HG03342 (cell line): ENCODE data around the gene HTT-AS.
"Not testable (repeated sequence)": the region's sequence is repeated elsewhere in the genome, so short reads cannot be mapped to it uniquely, and the experiment has no call there.

ENCODE experiments used
- ATAC-seq: cut with Tn5 transposase; IDR thresholded peaks from one replicate; pipeline ENCODE4 v1.9.1; 2021; ENCODE audit warnings: mild to moderate bottlenecking, moderate library complexity; ENCODE audit not compliant: unreplicated experiment

HTT-AS gene

DNA sequence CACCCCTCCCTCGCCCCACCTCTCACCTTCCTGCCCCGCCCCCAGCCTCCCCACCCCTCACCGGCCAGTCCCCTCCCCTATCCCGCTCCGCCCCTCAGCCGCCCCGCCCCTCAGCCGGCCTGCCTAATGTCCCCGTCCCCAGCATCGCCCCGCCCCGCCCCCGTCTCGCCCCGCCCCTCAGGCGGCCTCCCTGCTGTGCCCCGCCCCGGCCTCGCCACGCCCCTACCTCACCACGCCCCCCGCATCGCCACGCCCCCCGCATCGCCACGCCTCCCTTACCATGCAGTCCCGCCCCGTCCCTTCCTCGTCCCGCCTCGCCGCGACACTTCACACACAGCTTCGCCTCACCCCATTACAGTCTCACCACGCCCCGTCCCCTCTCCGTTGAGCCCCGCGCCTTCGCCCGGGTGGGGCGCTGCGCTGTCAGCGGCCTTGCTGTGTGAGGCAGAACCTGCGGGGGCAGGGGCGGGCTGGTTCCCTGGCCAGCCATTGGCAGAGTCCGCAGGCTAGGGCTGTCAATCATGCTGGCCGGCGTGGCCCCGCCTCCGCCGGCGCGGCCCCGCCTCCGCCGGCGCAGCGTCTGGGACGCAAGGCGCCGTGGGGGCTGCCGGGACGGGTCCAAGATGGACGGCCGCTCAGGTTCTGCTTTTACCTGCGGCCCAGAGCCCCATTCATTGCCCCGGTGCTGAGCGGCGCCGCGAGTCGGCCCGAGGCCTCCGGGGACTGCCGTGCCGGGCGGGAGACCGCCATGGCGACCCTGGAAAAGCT is at the start of gene HTT-AS, which contains the start of gene HTT:
Gene HTT-AS, minus strand, starts transcription at position 461 of the 768 bp plus-strand sequence.
Gene HTT, plus strand, starts transcription at position 604 of the 768 bp plus-strand sequence. Its CDS starts 145 bp downstream, at position 749.
- peak; percentile 71 for ATAC-seq

- ATAC-seq, result no peak
Observed at GRCh38 chr4:3123181-3123671, 48.9 kb upstream of the HTT-AS start.

GRCh38 chr4:3122081-3122563 is 47.8 kb upstream of the HTT-AS start:
- ATAC-seq, result no peak

- ATAC-seq, result no peak
Observed at GRCh38 chr4:3121596-3121995, 47.3 kb upstream of the HTT-AS start.

GRCh38 chr4:3121110-3121509 is 46.8 kb upstream of the HTT-AS start:
- ATAC-seq, result no peak

- ATAC-seq, result no peak
Observed at GRCh38 chr4:3119464-3119863, 45.1 kb upstream of the HTT-AS start.

DNA sequence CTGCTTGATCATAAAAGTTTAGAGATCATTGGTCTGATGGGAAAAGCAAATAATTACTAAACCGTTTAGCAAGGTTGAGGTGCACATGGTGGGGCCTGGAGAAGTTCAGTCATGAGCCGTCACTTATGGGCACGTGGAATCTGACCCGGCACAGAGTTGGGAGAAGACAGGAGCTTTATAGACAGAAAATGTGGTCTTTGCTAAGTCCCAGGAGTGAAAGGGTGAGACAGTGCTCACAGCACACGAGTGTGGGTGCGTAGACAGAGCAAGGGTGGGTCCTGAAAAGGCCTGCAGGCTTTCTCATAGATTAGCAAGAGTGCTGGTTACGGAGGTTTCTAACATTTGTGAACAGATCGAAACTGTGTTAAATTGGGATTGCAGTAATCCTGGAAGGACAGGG is 44.0 kb upstream of the HTT-AS start:
- no peak for ATAC-seq

- ATAC-seq, result no peak
Observed at GRCh38 chr4:3116955-3117354, 42.6 kb upstream of the HTT-AS start.

DNA sequence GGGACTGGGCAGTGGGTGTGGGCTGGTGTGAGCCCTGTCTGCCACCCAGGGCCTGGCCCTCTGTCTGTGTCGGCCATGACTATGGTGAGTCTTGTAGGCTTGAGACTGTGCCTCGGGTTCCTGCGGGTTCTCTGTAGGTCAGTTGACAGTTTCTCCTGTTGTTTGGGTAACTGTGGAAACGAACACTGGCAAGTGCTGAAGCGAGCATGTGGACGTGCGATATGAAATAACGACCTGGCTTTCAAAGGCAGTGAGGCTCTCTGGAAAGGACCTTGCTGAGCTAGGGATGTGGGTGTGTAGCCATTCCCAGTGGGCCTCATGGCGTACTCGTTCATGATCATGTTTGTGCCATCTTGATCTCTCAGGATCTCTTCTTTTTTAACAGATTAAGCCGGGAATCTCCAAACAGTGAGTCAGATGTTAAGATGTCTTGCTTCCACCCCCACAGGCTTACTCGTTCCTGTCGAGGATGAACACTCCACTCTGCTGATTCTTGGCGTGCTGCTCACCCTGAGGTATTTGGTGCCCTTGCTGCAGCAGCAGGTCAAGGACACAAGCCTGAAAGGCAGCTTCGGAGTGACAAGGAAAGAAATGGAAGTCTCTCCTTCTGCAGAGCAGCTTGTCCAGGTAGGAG is 41.4 kb upstream of the HTT-AS start:
- ATAC-seq, result no peak

- no peak for ATAC-seq
Observed at GRCh38 chr4:3114377-3114776, 40.0 kb upstream of the HTT-AS start.

DNA sequence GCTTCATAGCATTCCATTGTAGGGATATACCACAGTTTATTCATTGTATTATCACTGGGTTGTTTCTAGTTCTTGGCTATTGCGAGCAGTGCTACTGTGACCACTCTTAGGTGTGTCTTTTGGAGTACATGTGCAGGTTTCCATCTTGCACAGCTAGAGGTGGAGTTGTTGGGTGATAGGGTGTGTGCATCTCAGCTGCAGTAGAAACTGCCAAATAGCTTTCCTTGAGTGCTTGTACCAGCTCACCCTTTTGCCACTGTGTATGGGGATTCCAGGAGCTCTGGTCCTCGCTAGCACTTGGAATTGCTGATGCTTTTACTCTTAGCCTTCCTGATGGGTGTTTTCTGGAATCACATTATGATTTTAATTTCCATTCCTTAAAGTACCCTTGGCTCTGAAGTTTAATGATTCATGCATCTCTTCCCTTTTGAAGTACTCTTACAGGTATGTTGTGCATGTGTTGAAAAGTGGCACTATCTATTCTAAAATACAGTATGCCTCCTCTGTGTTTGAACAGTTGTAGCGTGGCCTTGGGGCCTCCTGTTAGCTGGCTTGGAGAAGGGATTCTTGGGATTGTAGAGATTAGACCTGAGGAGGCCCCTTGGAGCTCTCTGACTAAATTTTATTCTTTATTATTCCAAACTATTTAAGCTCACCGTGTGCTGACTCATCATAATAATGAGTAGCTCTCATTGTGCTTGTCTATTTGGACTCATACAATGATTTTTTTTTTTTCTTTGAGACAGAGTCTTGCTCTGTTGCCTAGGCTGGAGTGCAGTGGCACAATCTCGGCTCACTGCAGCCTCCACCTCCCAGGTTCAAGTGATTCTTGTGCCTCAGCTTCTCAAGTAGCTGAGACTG is 38.5 kb upstream of the HTT-AS start:
- no peak for ATAC-seq

GRCh38 chr4:3112201-3112600 is 37.9 kb upstream of the HTT-AS start:
- ATAC-seq, result no peak

DNA sequence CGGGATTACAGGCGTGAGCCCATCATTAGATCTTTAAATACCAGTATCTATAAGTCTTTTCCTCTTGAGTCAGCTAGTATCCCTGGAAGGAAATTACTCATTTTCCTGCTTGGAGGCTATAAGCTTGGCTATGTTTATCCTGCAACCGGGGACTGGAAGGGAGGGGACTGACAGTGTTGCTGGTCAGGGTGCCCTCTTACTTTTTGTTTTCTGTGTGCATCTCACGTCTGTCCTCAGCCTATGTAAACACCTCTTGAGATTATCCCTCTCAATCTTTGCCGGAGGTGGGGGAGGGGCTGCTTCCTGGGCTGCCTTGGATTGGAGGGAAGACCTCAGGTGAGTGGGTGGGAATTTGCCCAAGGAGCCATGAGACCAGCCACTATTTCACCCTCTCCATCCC is 37.1 kb upstream of the HTT-AS start:
- no peak for ATAC-seq

DNA sequence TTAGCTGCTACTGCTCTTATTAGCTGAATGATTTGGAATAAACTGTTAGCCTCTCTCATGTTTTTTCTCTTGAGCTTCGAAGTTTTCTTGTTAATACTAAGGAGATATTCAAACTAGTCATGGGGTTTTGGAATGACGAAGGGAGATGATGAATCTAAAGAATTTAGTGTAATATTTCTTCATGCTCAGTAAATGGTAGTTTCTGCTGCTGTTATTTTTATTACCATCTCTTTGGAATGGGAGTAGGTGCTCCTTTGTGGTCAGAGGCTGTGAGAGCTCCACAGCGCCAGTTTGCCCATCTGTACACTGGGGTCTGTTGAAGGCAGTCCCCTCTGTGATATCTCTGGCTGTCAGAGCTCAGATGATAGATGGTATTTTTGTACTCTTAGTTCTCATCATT is 33.9 kb upstream of the HTT-AS start:
- ATAC-seq, result no peak

DNA sequence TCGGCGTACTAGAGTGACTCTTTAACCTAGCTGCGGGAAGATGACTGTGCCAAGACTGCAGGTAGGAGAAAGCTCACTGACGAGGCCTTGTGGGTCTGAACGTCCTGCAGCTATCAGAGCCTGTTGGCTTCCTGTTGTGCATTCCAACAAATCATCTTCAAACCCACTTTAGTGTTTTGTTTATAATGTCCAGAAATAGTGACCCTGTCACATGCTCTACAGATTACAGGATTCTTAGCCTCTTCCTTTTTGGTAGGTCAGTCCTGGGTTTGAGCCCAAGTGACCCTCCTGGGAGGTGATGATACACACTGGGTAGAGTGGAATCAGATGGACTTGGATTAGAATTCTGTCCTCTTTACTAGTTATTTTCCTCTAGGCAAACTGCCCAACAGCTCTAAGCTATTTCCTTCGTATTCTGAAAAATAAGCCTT is 33.4 kb upstream of the HTT-AS start:
- no peak for ATAC-seq

DNA sequence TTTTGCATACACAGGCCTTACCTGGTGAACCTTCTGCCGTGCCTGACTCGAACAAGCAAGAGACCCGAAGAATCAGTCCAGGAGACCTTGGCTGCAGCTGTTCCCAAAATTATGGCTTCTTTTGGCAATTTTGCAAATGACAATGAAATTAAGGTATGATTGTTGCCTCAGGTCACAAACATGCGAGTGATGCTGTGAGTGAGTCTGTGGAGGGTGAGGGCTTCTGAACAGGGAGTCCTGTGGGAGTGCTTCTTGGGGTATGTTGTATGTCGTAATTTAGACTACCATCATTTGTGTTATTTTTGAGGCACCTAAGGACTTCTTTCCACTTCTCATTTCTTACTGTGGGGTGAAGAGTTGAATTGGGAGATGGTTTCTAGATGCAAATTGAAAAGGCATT is 32.9 kb upstream of the HTT-AS start:
- no peak for ATAC-seq

DNA sequence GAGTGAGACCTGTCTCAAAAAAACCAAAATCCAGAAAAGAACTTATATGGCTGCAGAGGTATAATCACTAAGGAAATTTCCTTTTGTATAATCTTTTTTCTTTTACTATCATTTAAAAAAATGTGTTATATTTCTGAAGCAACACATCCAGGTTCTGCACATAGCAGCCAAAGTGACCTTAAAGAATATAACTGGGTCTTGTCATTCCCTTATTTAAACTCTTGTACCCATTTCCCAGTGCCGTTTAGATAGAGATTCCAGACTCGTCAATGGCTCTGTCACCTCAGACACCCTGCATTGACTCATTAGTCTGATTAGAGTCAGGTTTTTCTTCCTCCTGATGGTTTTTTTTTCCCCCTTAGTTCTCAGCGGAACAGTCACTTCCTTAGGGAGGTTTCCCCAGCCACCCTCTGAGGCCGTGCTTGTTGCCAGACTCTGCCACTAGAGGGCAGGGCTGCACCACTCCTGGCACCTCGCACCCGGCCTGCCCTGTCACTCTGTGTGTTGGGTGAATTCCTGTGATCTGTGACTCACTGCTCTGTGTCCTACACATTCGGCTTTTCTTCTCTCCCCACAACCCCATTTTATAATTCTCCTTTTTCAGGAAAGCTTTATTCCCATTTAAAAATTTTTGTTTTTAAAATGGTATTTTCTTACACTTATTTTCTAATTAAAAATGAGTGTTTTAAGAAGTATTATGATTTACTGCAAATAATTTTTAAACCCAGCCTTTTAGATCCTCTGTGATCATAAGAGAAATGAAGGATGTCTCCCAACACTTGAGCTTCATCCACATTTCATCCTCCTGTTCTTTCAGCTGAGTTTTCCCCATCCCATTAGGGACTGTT is 32.2 kb upstream of the HTT-AS start:
- peak; percentile 94 for ATAC-seq

- no peak for ATAC-seq
Observed at GRCh38 chr4:3098346-3098745, 24.0 kb upstream of the HTT-AS start.

- ATAC-seq, result no peak
Observed at GRCh38 chr4:3096202-3096601, 21.9 kb upstream of the HTT-AS start.

DNA sequence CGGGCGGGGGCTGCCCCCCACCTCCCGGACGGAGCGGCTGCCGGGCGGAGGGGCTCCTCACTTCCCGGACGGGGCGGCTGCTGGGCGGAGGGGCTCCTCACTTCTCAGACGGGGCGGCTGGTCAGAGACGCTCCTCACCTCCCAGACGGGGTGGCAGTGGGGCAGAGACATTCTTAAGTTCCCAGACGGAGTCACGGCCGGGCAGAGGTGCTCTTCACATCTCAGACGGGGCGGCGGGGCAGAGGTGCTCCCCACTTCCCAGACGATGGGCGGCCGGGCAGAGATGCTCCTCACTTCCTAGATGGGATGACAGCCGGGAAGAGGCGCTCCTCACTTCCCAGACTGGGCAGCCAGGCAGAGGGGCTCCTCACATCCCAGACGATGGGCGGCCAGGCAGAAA is 20.4 kb upstream of the HTT-AS start:
- ATAC-seq, result not testable (repeated sequence)
